WTC11 (cell line): ENCODE results near the gene TRAPPC14.

Source experiments
- NR2C2 ChIP-seq: sonication (generic); formaldehyde crosslinking; IDR thresholded peaks from 2 replicates; pipeline ENCODE4 v1.8.0; 2022; ENCODE audit warnings: mild to moderate bottlenecking, missing genetic modification reagents
- TF ChIP-seq, protein P1 (sequence below): fragments of 200-600 bp; IDR thresholded peaks from 2 replicates; pipeline ENCODE4 v1.8.0; 2022; ENCODE audit warnings: antibody characterized with exemption

- TF ChIP-seq, protein P1, sequence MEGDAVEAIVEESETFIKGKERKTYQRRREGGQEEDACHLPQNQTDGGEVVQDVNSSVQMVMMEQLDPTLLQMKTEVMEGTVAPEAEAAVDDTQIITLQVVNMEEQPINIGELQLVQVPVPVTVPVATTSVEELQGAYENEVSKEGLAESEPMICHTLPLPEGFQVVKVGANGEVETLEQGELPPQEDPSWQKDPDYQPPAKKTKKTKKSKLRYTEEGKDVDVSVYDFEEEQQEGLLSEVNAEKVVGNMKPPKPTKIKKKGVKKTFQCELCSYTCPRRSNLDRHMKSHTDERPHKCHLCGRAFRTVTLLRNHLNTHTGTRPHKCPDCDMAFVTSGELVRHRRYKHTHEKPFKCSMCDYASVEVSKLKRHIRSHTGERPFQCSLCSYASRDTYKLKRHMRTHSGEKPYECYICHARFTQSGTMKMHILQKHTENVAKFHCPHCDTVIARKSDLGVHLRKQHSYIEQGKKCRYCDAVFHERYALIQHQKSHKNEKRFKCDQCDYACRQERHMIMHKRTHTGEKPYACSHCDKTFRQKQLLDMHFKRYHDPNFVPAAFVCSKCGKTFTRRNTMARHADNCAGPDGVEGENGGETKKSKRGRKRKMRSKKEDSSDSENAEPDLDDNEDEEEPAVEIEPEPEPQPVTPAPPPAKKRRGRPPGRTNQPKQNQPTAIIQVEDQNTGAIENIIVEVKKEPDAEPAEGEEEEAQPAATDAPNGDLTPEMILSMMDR, result no peak
- TF ChIP-seq NR2C2 (CRISPR knock-in tag), result no peak
These were observed 5.3 kb upstream of the TRAPPC14 start for GRCh38 chr7:100163871-100164270.
